HG03565 (cell line): ENCODE data around the gene LRP1B.

Experiments
- ATAC-seq: cut with Tn5 transposase; IDR thresholded peaks from one replicate; pipeline ENCODE4 v1.9.1; 2021; ENCODE audit warnings: mild to moderate bottlenecking, moderate library complexity; ENCODE audit not compliant: unreplicated experiment

LRP1B gene

GRCh38 chr2:141791521-141791920 is 339.3 kb downstream of the LRP1B start:
- ATAC-seq, result no peak

- no peak for ATAC-seq
Measured at GRCh38 chr2:141782574-141782973, 348.2 kb downstream of the LRP1B start.

DNA sequence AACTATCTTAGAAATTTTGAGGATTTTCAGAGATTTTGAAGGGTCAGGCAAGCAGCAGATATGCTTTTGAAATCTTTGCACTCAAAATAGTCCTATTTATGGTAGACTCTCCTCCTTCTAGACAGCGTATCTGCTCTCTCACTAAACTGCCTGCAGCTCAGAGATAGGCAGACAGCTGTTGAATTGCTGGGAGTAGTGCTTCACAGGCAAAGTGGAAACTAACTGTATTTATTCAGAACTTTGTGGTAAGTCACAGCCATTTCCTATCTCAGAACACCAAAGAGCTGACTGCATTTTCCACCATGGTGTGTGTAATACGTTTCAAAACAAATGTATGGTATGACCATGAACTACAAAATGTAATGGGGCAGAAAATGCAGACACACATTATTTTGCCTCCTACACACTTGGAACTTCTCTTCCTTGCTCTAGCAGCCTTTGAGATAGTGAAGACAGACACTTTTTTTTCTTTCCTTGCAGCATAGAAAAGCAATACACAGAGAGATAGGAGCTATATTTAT is 352.4 kb downstream of the LRP1B start:
- no peak for ATAC-seq

- no peak for ATAC-seq
Measured at GRCh38 chr2:141770530-141770929, 360.3 kb downstream of the LRP1B start.

DNA sequence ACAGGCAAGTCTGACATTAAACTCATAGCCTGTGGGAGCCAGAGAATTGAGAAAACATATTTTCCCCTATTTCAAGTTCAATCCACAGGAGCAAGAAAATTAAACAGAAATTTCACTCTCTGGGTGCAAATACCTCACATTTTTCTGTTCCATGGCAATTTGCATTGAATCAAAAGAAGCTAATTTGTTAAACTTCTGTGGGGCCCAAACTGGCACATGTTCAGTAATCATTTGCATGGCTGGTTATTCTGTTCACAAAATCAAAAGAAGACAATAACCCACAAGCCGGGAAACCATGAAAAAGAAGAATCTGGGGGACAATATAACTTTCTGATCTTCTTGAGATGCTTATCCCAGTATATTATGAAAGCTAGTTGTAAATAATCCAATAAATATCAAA is 363.1 kb downstream of the LRP1B start:
- no peak for ATAC-seq

DNA sequence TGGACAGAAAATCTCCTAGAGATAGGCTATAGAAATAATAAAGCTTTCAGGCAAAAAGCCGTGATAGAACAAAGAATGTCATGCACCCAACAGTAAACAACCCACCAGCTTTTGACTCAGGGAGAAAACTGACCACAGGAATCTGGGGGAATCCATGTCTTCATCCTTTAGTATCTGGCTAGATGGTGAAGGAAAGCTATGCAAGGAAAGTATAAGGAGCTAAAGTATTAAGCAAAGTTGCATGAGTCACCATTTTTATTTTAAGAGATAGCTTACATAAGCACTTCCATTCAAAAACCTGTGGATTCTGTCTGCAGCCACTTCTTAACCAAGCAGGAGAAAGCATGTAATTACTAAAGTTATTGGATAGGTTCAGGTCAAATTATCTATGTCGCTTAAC is 363.8 kb downstream of the LRP1B start:
- ATAC-seq, result no peak

DNA sequence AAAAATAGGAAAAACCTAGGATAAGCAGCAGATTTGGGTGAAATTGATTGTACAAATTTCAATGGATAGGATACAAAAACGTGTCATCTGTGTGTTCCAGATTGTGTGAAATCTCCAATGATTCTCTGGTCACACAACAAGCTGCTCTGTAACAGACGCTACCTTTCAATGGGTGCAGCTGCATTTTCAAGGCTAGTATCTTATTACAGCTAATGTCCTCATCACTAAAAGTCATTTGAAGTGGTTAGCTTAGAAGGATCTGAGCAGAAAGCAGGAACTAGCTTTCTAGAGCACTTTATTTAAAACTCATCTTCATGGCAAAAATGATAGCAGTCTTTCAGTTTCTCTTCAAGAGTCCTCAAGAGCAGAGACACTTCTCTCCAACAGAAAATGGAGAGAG is 364.6 kb downstream of the LRP1B start:
- ATAC-seq, result no peak

- ATAC-seq, result no peak
Measured at GRCh38 chr2:141748616-141749015, 382.2 kb downstream of the LRP1B start.

DNA sequence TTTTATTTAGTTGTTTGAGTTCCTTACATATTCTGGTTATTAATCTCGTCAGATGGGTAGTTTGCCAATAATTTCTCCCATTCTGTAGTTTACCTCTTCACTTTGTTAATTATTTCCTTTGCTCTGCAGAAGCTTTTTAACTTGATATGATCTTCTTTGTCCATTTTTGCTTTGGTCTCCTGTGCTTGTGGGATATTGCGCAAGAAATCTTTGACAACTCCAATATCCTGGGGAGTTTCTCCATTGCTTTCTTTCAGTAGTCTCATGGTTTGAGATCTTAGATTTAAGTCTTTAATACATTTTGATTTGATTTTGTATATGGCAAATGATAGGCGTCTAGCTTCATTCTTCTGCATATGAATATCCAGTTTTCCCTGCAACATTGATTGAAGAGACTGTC is 389.2 kb downstream of the LRP1B start:
- ATAC-seq, result no peak

- ATAC-seq, result no peak
Measured at GRCh38 chr2:141737492-141738255, 393.1 kb downstream of the LRP1B start.

- ATAC-seq, result no peak
Measured at GRCh38 chr2:141736466-141736865, 394.4 kb downstream of the LRP1B start.

DNA sequence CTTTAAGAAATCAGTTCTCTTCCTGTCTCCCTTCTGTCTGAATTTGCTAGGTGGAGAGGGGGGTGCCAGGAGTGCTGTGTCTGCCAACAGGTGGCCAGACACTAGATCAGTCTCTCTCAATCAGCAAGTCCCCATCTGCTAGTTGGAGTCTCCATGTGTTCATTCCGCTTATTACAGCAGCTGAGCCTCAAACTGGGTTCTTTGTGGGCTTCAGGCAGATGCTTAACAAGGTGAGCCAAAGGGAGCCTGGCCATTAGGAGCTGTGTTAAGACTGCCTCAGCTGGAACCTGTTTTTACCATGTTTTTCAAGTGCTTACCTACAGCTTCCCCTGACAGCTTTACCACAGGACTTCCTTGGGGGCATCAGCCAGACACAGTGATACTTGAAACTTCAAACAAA is 401.9 kb downstream of the LRP1B start:
- no peak for ATAC-seq

DNA sequence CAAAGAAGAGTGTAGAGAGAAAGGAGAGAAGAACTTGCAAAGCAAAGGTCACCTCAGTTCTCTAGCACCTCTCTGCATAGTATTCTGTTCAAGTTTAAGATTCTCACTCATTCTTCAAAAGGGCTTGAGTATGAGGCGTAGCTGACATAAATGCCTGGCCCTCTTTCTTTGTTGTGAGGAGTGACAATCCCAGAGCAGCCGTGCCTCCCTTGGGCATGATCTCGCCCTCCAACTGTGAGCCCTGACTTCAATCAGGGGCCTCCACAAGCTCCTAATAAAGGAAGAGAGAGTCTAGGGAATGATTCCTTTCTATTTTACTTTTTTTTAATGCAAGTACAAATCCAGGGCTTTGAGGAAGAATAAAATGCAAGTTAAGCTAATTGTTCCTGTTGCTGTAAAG is 402.7 kb downstream of the LRP1B start:
- no peak for ATAC-seq

DNA sequence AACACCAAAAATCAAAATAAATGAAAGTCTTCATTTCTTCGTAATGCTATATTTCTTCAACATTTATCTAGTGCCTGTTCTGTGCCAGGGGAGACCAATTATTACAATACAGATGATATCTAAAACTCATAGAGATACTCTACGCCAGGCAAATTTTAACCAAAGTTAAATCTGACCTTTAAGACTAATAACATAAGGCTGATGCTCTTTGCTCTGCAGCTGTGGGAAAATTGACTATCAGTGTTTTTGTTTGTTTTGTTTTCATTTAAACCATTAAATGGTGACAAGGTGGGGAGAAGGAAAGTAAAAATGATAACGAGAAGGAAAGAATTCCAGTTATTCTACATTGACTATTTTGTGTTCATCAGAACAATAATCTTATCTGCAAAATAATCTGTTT is 406.4 kb downstream of the LRP1B start:
- no peak for ATAC-seq

DNA sequence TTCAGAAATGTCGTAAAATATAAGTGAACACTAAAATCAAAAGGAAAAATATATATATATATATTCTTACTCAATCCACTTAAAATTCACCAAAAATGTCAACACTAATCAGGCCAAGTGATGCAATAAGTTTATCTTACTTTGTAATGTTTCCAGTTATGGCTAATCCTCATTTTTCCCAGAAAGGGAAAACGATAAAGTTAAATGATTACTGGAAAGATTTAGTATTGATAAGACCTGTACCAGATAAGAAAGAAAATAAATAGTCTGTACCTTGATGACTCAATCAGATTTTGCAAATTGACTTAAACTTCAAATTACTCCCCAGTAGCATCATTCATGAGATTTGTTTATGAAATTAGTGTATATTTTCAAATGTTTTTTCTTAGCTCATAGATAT is 407.0 kb downstream of the LRP1B start:
- ATAC-seq, result no peak

DNA sequence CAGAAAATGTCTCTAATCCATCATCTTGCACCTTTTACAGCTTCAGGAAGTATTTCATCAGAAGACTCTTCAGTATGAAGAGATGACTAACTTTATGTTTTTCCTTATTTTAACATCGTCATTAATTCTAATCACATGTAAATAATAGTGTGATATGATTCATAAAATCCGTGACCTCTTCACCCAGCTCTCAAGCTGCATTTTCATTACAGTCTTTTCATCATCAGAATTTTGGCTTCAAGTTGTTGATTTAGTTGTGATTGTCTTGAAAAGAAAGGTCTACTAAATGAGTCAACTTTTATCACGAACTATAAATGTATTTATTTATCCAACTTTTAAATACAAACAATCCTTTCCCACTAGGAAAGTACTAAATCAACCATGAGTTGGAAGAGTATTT is 410.3 kb downstream of the LRP1B start:
- ATAC-seq, result no peak

DNA sequence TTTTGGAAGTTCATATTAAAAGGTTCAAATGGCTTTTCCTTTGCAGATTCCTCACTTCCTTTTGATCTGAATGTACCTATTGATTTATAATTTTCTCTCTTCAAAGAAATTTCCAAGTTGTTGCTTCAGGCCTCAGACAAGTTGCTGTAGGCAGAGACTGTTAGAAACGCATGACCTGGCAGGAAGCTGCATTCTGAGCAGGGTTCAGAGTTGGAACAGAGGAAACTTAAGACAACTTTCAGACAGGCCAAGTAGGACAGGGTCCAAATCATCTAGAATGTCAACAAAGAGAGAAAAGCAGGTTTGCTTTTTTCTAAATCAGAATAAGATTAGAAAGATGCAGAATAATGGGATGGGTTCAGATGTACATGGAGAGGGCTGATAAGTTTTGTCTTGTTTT is 416.3 kb downstream of the LRP1B start:
- no peak for ATAC-seq

GRCh38 chr2:141711627-141712026 is 419.2 kb downstream of the LRP1B start:
- ATAC-seq, result no peak

GRCh38 chr2:141710589-141711239 is 420.1 kb downstream of the LRP1B start:
- ATAC-seq, result no peak

GRCh38 chr2:141709756-141710155 is 421.1 kb downstream of the LRP1B start:
- no peak for ATAC-seq

GRCh38 chr2:141707486-141707885 is 423.3 kb downstream of the LRP1B start:
- ATAC-seq, result no peak

DNA sequence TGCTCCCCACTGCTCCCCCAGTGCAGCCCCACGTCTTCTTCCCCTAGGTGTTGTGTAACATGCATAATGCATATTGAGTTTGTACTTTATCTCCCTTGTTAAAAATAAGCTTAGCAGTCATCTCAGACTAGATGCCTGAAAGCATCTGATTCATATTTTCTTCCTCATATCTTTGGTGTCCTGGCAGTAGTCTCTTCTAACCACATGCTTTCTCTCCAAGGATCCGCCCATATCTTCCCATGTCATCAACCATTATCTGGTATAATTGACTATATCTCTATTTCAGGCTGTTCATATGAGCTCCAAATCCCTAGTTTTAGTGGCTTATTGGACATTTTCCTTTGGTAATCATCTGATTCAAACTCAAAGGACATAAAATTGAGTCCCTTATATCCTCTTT is 426.3 kb downstream of the LRP1B start:
- no peak for ATAC-seq
